Epithelial cell of esophagus (primary cell): ENCODE results near the gene NLRP1.
A peak's percentile ranks its signal among the peaks of the same experiment; 100 is the strongest.

Experiments used
- DNase-seq: peaks from one replicate; pipeline ENCODE4 v3.0.0; 2010; ENCODE audit warnings: low read depth
- H3K4me3 ChIP-seq: 2 replicates; pipeline ENCODE4 v1.5.1; 2011; ENCODE audit warnings: mild to moderate bottlenecking, low read length, control low read depth
- CTCF ChIP-seq: IDR thresholded peaks from 2 replicates; pipeline ENCODE4 v1.5.1; 2011; ENCODE audit warnings: low read depth, mild to moderate bottlenecking, low read length, control low read depth, inconsistent platforms; ENCODE audit not compliant: insufficient read depth; ENCODE audit errors: missing control alignments

NLRP1 gene

GRCh38 chr17:5500589-5501391 is 83.5 kb downstream of the NLRP1 start:
- DNase-seq = peak; percentile 62
- no peak for TF ChIP-seq CTCF
- H3K4me3 ChIP-seq = peak overlapping the region; percentile 34

- no peak for DNase-seq
- H3K4me3 ChIP-seq = peak overlapping the region; percentile 8
- TF ChIP-seq CTCF = no peak
Measured at GRCh38 chr17:5500247-5500588, 84.1 kb downstream of the NLRP1 start.

- DNase-seq = no peak
- no peak overlapping the region for H3K4me3 ChIP-seq
- no peak for TF ChIP-seq CTCF
Measured at GRCh38 chr17:5499476-5500231, 84.7 kb downstream of the NLRP1 start.

GRCh38 chr17:5492970-5493369 is 91.3 kb downstream of the NLRP1 start:
- DNase-seq = no peak
- TF ChIP-seq CTCF = no peak
- H3K4me3 ChIP-seq = no peak overlapping the region

GRCh38 chr17:5488752-5489151 is 95.6 kb downstream of the NLRP1 start:
- DNase-seq = no peak
- no peak for TF ChIP-seq CTCF
- H3K4me3 ChIP-seq = no peak overlapping the region

GRCh38 chr17:5486206-5487124 is 97.8 kb downstream of the NLRP1 start, which contains the start of gene MIS12:
TSS of gene MIS12 (plus strand) at chr17:5486566. CDS start at chr17:5488863, 2,297 bp downstream.
- no peak for TF ChIP-seq CTCF
- peak; percentile 99 for DNase-seq
- H3K4me3 ChIP-seq = peak within 1 kb of the TSS; percentile 99
